Hepatocyte (in vitro differentiated cells): ENCODE data around the gene HAS3. TPM values are rescaled to one million over a fixed set of nuclear protein-coding genes. Genes with fewer than 3 reads are reported as not detected.

Experiments
- DNase-seq: peaks from one replicate; pipeline ENCODE4 v3.0.0-alpha.2; 2016; ENCODE audit warnings: low spot score
- H2AFZ ChIP-seq: fragments of 200-600 bp; sonication (generic); 2 replicates; pipeline ENCODE4 v1.6.0; 2016; ENCODE audit warnings: antibody characterized with exemption, mild to moderate bottlenecking
- H3K27ac ChIP-seq: fragments of 200-600 bp; sonication (generic); 2 replicates; pipeline ENCODE4 v1.5.1; 2016; ENCODE audit warnings: mild to moderate bottlenecking
- H3K27me3 ChIP-seq: fragments of 200-600 bp; sonication (generic); 2 replicates; pipeline ENCODE4 v1.6.1; 2016
- H3K36me3 ChIP-seq: fragments of 200-600 bp; sonication (generic); replicated peaks from 2 replicates; pipeline ENCODE4 v1.5.1; 2016; ENCODE audit warnings: low read depth; ENCODE audit not compliant: insufficient read depth
- H3K4me1 ChIP-seq: fragments of 200-600 bp; sonication (generic); 2 replicates; pipeline ENCODE4 v1.5.1; 2016; ENCODE audit warnings: mild to moderate bottlenecking, moderate library complexity; ENCODE audit not compliant: insufficient read depth
- H3K4me2 ChIP-seq: fragments of 200-600 bp; sonication (generic); 2 replicates; pipeline ENCODE4 v1.6.0; 2016
- H3K4me3 ChIP-seq: fragments of 200-600 bp; sonication (generic); 2 replicates; pipeline ENCODE4 v1.5.1; 2016; ENCODE audit warnings: mild to moderate bottlenecking
- H3K79me2 ChIP-seq: fragments of 200-600 bp; sonication (generic); 2 replicates; pipeline ENCODE4 v1.6.0; 2017; ENCODE audit warnings: mild to moderate bottlenecking
- H3K9me2 ChIP-seq: fragments of 200-600 bp; sonication (generic); replicated peaks from 2 replicates; pipeline ENCODE4 v1.6.0; 2017; ENCODE audit warnings: mild to moderate bottlenecking; ENCODE audit not compliant: insufficient read depth
- H3K9me3 ChIP-seq: fragments of 200-600 bp; sonication (generic); 2 replicates; pipeline ENCODE4 v1.5.1; 2016; ENCODE audit warnings: low read depth, mild to moderate bottlenecking
- H4K20me1 ChIP-seq: fragments of 200-600 bp; sonication (generic); 2 replicates; pipeline ENCODE4 v1.6.0; 2016; ENCODE audit warnings: mild to moderate bottlenecking; ENCODE audit not compliant: insufficient read depth, poor library complexity, severe bottlenecking
- CTCF ChIP-seq: fragments of 200-600 bp; sonication (generic); IDR thresholded peaks from 2 replicates; pipeline ENCODE4 v1.5.1; 2016; ENCODE audit warnings: antibody characterized with exemption, mild to moderate bottlenecking; ENCODE audit not compliant: poor library complexity
- EZH2 ChIP-seq: fragments of 200-600 bp; sonication (generic); IDR thresholded peaks from 2 replicates; pipeline ENCODE4 v1.6.1; 2016; ENCODE audit warnings: antibody characterized with exemption, mild to moderate bottlenecking, borderline replicate concordance
- EZH2phosphoT487 ChIP-seq: fragments of 200-600 bp; sonication (generic); IDR thresholded peaks from one replicate; pipeline ENCODE4 v1.6.1; 2018; ENCODE audit warnings: antibody characterized with exemption, mild to moderate bottlenecking, low read depth, moderate library complexity; ENCODE audit not compliant: unreplicated experiment, severe bottlenecking
- WGBS: methylation state at CpG from one replicate; pipeline ENCODE4 v1.1.6; 2016; ENCODE audit warnings: low lambda C conversion rate; ENCODE audit errors: missing lambda C conversion rate; 5-methylcytosine and 5-hydroxymethylcytosine counted together
- polyA plus RNA-seq: library from polyadenylated mRNA; unstranded; fragments of >200 nt; fragmentation: Nextera tagmentation; extraction: Ambion mirVana; gene quantifications from 2 replicates; pipeline ENCODE4 v1.2.1, GENCODE V29; 2016
- total RNA-seq: library from RNA; depleted of rRNA; stranded (reverse); fragments of >200 nt; gene quantifications from 2 replicates; pipeline ENCODE4 v1.2.3, GENCODE V29; 2014

The HAS3 gene
- total and polyA plus RNA-seq, 2 experiments from 2014 or later = 0.19 to 0.53 TPM

GRCh38 chr16:69166946-69167930, 61.8 kb downstream of the HAS3 start:
- H3K36me3 ChIP-seq = no peaks in the 10 kb centered on the region
- no peak for DNase-seq
- no peak overlapping the region for H3K27ac ChIP-seq
- H3K9me2 ChIP-seq = no peaks in the 10 kb centered on the region
- WGBS = 74% methylated on average over 7 of the region's 7 CpGs
- no peak overlapping the region for H2AFZ ChIP-seq
- H3K4me3 ChIP-seq = no peak overlapping the region
- no peaks in the 10 kb centered on the region for H4K20me1 ChIP-seq
- H3K27me3 ChIP-seq = no peaks in the 10 kb centered on the region
- no peaks in the 10 kb centered on the region for H3K79me2 ChIP-seq
- H3K4me2 ChIP-seq = no peak overlapping the region
- TF ChIP-seq EZH2phosphoT487 (no peak), CTCF (no peak), EZH2 (no peak)
- no peaks in the 10 kb centered on the region for H3K9me3 ChIP-seq
- H3K4me1 ChIP-seq = no peaks in the 10 kb centered on the region

Other genes starting within 250 kb of the HAS3 start
- 80.0 and 121 TPM in 2 replicates for gene CHTF8, start 26.9 kb downstream of the HAS3 start, total RNA-seq
- gene CHTF8, start 26.9 kb downstream of the HAS3 start, polyA plus RNA-seq = 67.8 and 83.6 TPM in 2 replicates
- 12.7 and 21.6 TPM in 2 replicates for gene UTP4, start 27.0 kb downstream of the HAS3 start, total RNA-seq
- gene UTP4, start 27.0 kb downstream of the HAS3 start, polyA plus RNA-seq = 41.4 and 43.0 TPM in 2 replicates
- 19.5 and 21.5 TPM in 2 replicates for gene SNTB2, start 81.5 kb downstream of the HAS3 start, total RNA-seq
- 36.7 and 46.3 TPM in 2 replicates for gene SNTB2, start 81.5 kb downstream of the HAS3 start, polyA plus RNA-seq
- 19.0 and 19.9 TPM in 2 replicates for gene VPS4A, start 205.7 kb downstream of the HAS3 start, total RNA-seq
- gene VPS4A, start 205.7 kb downstream of the HAS3 start, polyA plus RNA-seq = 36.9 and 43.8 TPM in 2 replicates
- gene PDF, start 224.9 kb downstream of the HAS3 start, total RNA-seq = 14.3 and 23.8 TPM in 2 replicates
- 21.6 and 25.4 TPM in 2 replicates for gene PDF, start 224.9 kb downstream of the HAS3 start, polyA plus RNA-seq
- 41.5 and 47.2 TPM in 2 replicates for gene COG8, start 233.9 kb downstream of the HAS3 start, total RNA-seq
- 30.2 and 34.6 TPM in 2 replicates for gene COG8, start 233.9 kb downstream of the HAS3 start, polyA plus RNA-seq
- 19.5 and 20.9 TPM in 2 replicates for gene NIP7, start 234.1 kb downstream of the HAS3 start, total RNA-seq
- 20.9 and 23.5 TPM in 2 replicates for gene NIP7, start 234.1 kb downstream of the HAS3 start, polyA plus RNA-seq
- gene TMED6, start 246.1 kb downstream of the HAS3 start, total RNA-seq = 1.9 and 4.6 TPM in 2 replicates
- gene TMED6, start 246.1 kb downstream of the HAS3 start, polyA plus RNA-seq = 3.1 and 4.3 TPM in 2 replicates